Skin of body (tissue), 2 donors: ENCODE measurements around the gene COL23A1. TPM values are rescaled to one million over a fixed set of nuclear protein-coding genes. Genes with fewer than 3 reads are reported as not detected.

Experiments used
- DNase-seq: peaks from one replicate; lab custom pipeline; 2025; lab: John Stamatoyannopoulos, UW
- total RNA-seq: library from RNA; depleted of rRNA; stranded (reverse); fragments of >200 nt; gene quantifications from one replicate; pipeline ENCODE4 v1.2.3, GENCODE V29; 2014

Gene COL23A1
- total RNA-seq, 1 donor from 2014 or later: 4.6 TPM

- no peak for DNase-seq
These were observed 54.7 kb downstream of the COL23A1 start for GRCh38 chr5:178535299-178536175.

DNA sequence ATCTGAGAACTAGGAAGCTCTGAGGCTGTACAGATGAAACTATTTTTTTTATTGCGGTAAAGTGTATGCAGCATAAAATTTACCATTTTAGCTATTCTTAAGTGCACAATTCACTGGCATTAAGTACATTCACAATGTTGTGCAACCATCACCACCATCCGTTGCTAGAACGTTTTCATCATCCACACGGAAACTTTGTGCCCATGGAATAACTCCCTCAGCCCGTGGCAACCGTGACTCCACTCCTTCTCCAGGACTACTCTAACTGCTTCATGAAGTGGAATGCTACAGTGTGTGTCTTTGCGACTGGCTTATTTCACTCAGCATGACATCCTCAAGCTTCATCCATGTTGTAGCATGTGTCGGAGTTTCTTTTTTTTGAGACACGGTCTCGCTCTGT is 57.1 kb downstream of the COL23A1 start:
- DNase-seq: no peak

GRCh38 chr5:178532666-178533065 is 57.5 kb downstream of the COL23A1 start:
- DNase-seq: no peak

DNA sequence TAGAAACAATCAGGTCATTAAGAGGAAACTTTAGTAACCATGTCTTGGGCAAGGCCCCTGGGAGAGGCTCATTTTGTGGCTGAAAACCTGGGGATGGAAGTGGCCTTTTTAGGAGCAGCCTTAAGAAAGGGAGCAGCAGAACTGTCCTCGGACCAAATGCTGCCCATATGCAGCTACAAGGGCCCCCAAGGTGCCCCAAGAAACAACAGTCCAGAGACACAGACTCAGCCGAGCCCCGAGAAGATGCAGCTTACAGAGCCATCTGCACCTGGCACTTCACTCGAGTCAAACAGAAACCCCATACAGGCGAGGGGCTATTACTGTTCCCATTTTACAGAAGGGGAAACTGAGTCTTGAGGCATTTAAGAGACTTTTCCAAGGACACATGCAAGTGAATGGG is 58.0 kb downstream of the COL23A1 start:
- DNase-seq: no peak

DNA sequence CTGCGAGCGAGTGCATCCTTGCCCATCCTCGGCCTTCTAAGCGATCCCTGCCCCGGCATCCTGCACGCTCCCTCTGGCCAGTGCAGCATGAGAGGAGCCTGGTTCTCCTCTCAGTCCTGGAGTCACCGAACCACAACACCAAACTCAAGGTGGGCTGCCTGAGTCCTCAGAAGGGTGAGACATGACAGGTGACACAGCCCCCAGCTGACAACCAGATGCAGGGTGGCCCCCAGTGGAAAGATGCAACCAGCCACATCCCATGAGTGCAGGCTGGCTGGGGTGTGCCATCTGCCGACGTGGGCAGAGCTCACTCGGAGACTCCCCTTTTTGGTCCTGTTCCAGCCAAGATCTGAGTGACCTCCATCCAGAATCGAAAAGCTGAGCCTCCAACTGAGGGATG is 58.4 kb downstream of the COL23A1 start:
- no peak for DNase-seq

DNA sequence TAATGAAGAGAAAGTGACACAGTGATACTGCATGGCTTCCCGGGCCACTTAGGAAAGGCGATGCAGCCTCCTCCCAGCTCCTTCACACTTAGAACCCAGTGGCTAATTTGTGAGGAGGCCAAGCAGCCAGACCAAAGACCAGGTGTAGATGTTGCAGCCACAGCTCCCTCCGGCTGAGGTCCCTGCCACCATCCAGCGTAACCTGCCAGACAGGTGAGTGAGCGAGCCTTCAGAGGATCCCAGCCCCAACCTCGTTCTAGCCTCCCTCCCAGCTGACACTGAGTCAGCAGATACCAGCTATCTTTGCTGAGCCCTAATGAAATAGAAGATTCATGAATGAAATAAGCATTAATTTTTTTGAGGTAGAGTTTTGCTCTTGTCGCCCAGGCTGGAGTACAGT is 59.7 kb downstream of the COL23A1 start:
- DNase-seq: no peak

GRCh38 chr5:178529080-178529479 is 61.1 kb downstream of the COL23A1 start:
- no peak for DNase-seq

- no peak for DNase-seq
These were observed 62.5 kb downstream of the COL23A1 start for GRCh38 chr5:178527458-178528307.

GRCh38 chr5:178526773-178527457 is 63.3 kb downstream of the COL23A1 start:
- DNase-seq: no peak

DNA sequence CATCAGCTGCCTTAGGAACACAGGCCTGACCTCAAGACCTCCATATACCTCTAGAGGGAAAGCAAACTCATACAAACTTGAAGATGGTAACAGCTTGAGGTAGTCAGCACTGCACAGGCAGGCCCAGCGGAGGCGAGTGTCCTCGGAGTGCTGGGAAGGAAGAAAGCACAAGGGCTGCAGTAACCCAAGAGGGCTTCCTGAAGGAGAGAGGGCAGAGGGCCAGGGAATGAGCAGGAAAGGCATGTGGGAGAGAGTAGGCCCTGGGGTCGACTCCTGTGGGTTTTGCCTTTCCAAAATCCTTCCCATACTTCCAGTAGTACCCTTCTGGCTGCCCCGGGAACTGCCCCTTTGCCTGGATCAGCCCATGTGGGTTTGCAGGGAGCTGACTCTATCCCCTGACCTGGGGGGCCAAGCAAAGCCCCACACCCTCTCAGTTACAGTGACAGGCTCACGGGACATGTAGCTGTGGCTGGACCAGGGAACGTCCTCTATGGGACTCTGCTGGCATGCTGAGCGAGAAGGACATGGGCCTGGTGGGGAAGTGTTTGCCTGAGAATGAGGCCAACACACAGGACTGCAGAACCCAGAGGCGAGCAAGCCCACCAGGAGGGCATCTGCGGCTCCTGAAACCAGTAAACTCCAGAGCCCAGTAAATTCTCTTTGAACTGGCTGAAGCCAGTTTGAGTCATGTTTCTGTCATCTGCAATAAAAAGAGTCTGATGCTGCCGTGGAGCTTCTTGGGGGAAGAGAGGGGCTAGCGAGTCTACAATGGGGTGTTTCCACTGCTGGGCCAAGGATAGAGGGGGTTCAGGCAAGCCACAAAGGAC is 64.1 kb downstream of the COL23A1 start:
- no peak for DNase-seq

DNA sequence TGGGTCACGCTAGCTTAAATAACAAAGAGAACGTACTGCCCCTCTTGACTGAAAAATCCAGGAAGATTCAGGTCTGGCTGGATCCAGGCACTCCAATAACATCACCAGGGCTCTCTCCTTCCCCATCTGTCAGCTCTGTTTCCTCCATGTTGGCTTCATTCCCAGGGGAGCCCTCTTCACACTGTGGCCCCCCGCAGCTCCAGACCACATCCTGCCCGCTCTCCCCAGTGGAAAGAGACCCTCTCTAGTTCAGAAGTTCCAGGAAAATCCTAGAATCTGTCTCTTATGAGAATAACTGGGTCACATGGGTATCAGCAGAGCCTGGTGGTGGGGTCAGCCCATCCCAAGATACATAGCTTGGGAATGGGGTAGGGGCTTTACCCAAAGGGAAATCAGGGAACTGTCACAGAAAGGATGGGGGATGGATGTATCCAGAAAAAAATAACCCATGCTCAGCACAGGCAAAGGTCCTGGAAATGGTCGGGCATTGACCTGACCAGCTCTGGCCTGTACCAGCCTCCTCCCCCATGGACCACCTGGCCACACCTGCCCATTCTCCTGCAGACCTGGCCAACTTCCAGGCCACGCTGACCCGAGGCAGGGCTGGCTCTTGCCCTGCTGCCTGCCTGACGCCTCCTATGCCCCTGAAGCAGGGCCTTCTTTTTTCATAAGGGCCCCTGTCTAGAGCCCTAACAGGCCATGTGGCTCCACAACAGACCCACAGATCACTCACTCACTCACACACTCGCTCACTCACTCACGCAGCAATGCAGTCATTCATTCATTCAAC is 65.9 kb downstream of the COL23A1 start:
- no peak for DNase-seq

- no peak for DNase-seq
These were observed 67.8 kb downstream of the COL23A1 start for GRCh38 chr5:178522361-178522760.

GRCh38 chr5:178520851-178521250 is 69.3 kb downstream of the COL23A1 start:
- no peak for DNase-seq

DNA sequence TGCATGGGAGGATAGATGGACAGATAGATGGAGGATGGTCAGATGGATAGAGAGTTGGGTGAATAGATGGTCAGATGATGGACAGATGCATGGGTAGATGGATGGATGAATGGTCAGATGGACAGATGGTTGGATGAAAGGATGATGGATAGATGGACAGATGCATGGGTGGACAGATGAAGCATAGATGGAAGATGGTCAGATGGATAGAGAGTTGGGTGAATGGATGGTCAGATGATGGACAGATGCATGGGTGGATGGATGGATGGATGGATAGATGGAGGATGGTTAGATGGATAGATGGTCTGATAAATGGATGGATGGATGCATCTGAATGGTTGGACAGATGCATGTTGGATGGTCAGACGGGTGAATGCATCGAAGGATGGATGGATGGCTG is 70.4 kb downstream of the COL23A1 start:
- DNase-seq: no peak

- DNase-seq: no peak
These were observed 71.0 kb downstream of the COL23A1 start for GRCh38 chr5:178519155-178519554.

GRCh38 chr5:178516504-178517235 is 73.5 kb downstream of the COL23A1 start:
- DNase-seq: no peak

- no peak for DNase-seq
These were observed 74.3 kb downstream of the COL23A1 start for GRCh38 chr5:178515776-178516503.

DNA sequence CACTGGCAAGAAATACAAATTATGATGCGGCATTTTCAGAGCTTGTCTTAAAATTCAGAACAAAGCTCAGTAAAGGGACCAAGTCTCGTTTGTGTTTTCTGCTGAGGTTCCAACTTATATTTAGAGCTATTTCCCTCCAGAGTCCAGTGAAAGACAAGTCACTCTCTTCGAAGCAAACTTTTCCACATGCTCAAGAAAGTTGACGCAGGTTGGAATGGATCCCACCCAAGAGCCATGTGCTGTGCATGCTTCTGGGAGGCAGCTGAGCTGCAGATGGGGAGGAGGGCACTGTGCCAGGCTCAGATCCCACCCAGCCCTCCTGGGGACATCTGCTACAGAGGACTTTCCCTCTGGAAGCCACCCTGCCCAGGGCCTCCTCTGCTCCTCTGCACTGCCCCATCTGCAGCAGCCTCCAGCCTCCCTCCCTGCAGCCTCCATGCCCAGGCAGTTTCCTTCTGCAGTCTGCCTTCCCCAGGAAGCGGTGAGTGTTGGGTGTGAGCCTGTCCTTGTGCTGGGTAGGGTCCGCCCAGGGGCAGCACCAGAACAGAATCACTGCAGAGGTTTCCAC is 75.3 kb downstream of the COL23A1 start:
- peak; percentile 84 for DNase-seq
